Measurements from ENCODE around the gene ZBTB16. TPM values are rescaled to one million over a fixed set of nuclear protein-coding genes. Genes with fewer than 3 reads are reported as not detected.

ZBTB16 gene
- total RNA-seq, 3 donors from 2014 or later, result 4.9 to 82.1 (median 48.8) TPM

DNA sequence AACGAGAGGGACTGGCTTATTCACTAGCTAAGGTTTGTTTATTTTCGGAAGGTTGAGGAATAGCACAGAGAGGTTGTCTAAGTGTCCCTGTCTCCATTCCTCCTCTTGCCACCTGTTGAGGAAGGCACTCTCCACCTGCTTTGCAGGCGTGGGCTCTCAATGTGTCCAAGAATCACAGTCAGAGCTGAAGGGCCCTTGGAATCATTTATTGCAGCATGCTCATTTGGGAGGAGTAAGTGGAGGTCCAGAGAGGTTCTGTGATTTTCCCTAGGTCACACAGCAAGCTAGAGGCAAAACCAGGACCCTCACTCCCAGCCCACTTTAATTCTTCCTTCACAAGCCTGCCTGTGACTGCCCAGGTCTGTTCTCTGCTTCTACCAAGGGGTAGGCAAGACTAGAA is 21.3 kb downstream of the ZBTB16 start:
- peaks cover 54% of the 10 kb centered on the region for H3K4me1 ChIP-seq (ENCODE audit: low read depth)
- TF ChIP-seq CTCF (IDR thresholded peaks at IDR 0.05), result no peak
- ATAC-seq (no peak), DNase-seq (no peak)
- no peak overlapping the region for H3K4me3 ChIP-seq
- intact Hi-C loops (cut with DNase I, micrococcal nuclease), result no loop called here
- H3K9me3 ChIP-seq, result no peaks in the 10 kb centered on the region
- no peaks in the 10 kb centered on the region for H3K36me3 ChIP-seq (ENCODE audit: low read depth)

GRCh38 chr11:114081641-114082414 is 22.3 kb downstream of the ZBTB16 start:
- Histone ChIP-seq H3K36me3 (ENCODE audit: low read depth) (no peaks in the 10 kb centered on the region), H3K4me3 (no peak overlapping the region), H3K4me1 (ENCODE audit: low read depth) (peaks cover 61% of the 10 kb centered on the region), H3K9me3 (no peaks in the 10 kb centered on the region)
- DNase-seq, result no peak
- intact Hi-C loops (cut with DNase I, micrococcal nuclease), result no loop called here
- TF ChIP-seq CTCF (IDR thresholded peaks at IDR 0.05), result no peak
- ATAC-seq, result no peak

GRCh38 chr11:114082415-114082748 is 22.9 kb downstream of the ZBTB16 start:
- ATAC-seq, result peak; percentile 68
- no peaks in the 10 kb centered on the region for H3K36me3 ChIP-seq (ENCODE audit: low read depth)
- DNase-seq, result no peak
- H3K9me3 ChIP-seq, result no peaks in the 10 kb centered on the region
- intact Hi-C loops (cut with DNase I, micrococcal nuclease), result no loop called here
- peaks cover 55% of the 10 kb centered on the region for H3K4me1 ChIP-seq (ENCODE audit: low read depth)
- H3K4me3 ChIP-seq, result no peak overlapping the region
- no peak for TF ChIP-seq CTCF (IDR thresholded peaks at IDR 0.05)

DNA sequence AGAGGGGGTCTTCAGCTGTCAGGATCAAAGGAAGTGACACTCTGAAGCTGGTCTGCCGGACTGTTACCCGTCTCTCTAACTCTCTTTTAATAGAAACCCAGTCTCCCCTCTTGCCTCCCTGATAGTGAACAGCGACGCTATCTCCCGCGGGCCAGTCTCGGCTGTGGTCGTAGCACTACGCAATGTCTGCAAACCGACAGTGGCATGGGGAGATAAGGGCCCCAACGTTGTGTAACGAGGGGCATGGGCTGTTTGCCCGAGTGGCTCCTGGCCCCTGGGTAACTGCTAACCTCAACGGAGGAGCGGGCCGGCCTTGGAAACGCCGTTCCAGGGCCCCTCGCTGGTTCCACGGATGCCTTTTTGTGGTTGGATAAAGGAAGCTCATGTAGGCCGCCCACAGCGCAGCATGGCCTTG is 23.3 kb downstream of the ZBTB16 start:
- H3K9me3 ChIP-seq, result no peaks in the 10 kb centered on the region
- intact Hi-C loops (cut with DNase I, micrococcal nuclease), result no loop called here
- TF ChIP-seq CTCF (IDR thresholded peaks at IDR 0.05), result no peak
- H3K4me3 ChIP-seq, result no peak overlapping the region
- no peaks in the 10 kb centered on the region for H3K36me3 ChIP-seq (ENCODE audit: low read depth)
- DNase-seq (no peak), ATAC-seq (no peak)
- peaks cover 53% of the 10 kb centered on the region for H3K4me1 ChIP-seq (ENCODE audit: low read depth)

- intact Hi-C loops (cut with DNase I, micrococcal nuclease), result no loop called here
- Histone ChIP-seq H3K4me3 (no peak overlapping the region), H3K9me3 (no peaks in the 10 kb centered on the region), H3K4me1 (ENCODE audit: low read depth) (peaks cover 48% of the 10 kb centered on the region), H3K36me3 (ENCODE audit: low read depth) (no peaks in the 10 kb centered on the region)
- TF ChIP-seq CTCF (IDR thresholded peaks at IDR 0.05), result no peak
- ATAC-seq, result no peak
- no peak for DNase-seq
These were observed 24.1 kb downstream of the ZBTB16 start for GRCh38 chr11:114083391-114084252.

Measured in mucosa of descending colon (tissue), 3 donors.